Keratinocyte (primary cell): ENCODE data around the gene UBE2D2. TPM values are rescaled to one million over a fixed set of nuclear protein-coding genes. Genes with fewer than 3 reads are reported as not detected.

ENCODE experiments used
- DNase-seq: peaks from one replicate; pipeline ENCODE4 v3.0.0-alpha.2; 2011; ENCODE audit warnings: low read depth, missing footprints, low spot score
- FAIRE-seq: peaks from 2 replicates; lab custom pipeline; 2011; peaks lifted over from hg19 to GRCh38; lab: Jason Lieb, UNC
- H2AFZ ChIP-seq: 2 replicates; pipeline ENCODE4 v1.6.0; 2012; ENCODE audit warnings: low read length, control low read depth, inconsistent platforms; ENCODE audit not compliant: control insufficient read depth
- H3K27ac ChIP-seq: 2 replicates; pipeline ENCODE4 v1.5.1; 2011; ENCODE audit warnings: low read length; ENCODE audit not compliant: control insufficient read depth, insufficient read depth
- H3K27me3 ChIP-seq: 3 replicates; pipeline ENCODE4 v1.6.0; 2011; ENCODE audit warnings: low read length; ENCODE audit not compliant: control insufficient read depth, insufficient read depth; ENCODE audit errors: extremely low read depth
- H3K36me3 ChIP-seq, 2 experiments: 2 replicates in 1 of 2; 3 replicates in 1 of 2; pipeline ENCODE4 v1.5.1; 2011; ENCODE audit warnings: low read length in 2 of 2, mild to moderate bottlenecking in 1 of 2; ENCODE audit not compliant: control insufficient read depth in 2 of 2, insufficient read depth in 2 of 2; ENCODE audit errors: extremely low read depth in 1 of 2
- H3K4me1 ChIP-seq: 3 replicates; pipeline ENCODE4 v1.5.1; 2011; ENCODE audit warnings: low read length; ENCODE audit not compliant: control insufficient read depth, insufficient read depth; ENCODE audit errors: extremely low read depth
- H3K4me2 ChIP-seq: 3 replicates; pipeline ENCODE4 v1.6.0; 2011; ENCODE audit warnings: low read depth, low read length; ENCODE audit not compliant: control insufficient read depth, insufficient read depth; ENCODE audit errors: extremely low read depth
- H3K4me3 ChIP-seq, 3 experiments: fragments of 200-600 bp in 1 of 3; sonication (generic) in 1 of 3; 2 replicates in 2 of 3; 3 replicates in 1 of 3; pipeline ENCODE4 v1.5.1; 2011 to 2016; ENCODE audit warnings: low read length in 3 of 3, mild to moderate bottlenecking in 3 of 3, control low read depth in 2 of 3, inconsistent platforms in 1 of 3, low read depth in 1 of 3, mixed read lengths in 1 of 3, mixed run types in 1 of 3, moderate library complexity in 1 of 3; ENCODE audit not compliant: control insufficient read depth in 2 of 3, insufficient read depth in 2 of 3; ENCODE audit errors: extremely low read depth in 1 of 3
- H3K79me2 ChIP-seq: 2 replicates; pipeline ENCODE4 v1.6.0; 2012; ENCODE audit warnings: low read length; ENCODE audit not compliant: control insufficient read depth, insufficient read depth
- H3K9ac ChIP-seq: 3 replicates; pipeline ENCODE4 v1.6.0; 2011; ENCODE audit warnings: low read length; ENCODE audit not compliant: control insufficient read depth, insufficient read depth; ENCODE audit errors: extremely low read depth
- H3K9me1 ChIP-seq: 3 replicates; pipeline ENCODE4 v1.6.0; 2011; ENCODE audit warnings: low read length; ENCODE audit not compliant: control insufficient read depth, insufficient read depth; ENCODE audit errors: extremely low read depth
- H3K9me3 ChIP-seq: 2 replicates; pipeline ENCODE4 v1.5.1; 2012; ENCODE audit warnings: low read depth, low read length; ENCODE audit not compliant: control insufficient read depth
- H4K20me1 ChIP-seq: 3 replicates; pipeline ENCODE4 v1.6.0; 2011; ENCODE audit warnings: low read length; ENCODE audit not compliant: control insufficient read depth, insufficient read depth; ENCODE audit errors: extremely low read depth
- EZH2 ChIP-seq: IDR thresholded peaks from one replicate; pipeline ENCODE4 v1.6.1; 2012; ENCODE audit warnings: inconsistent platforms, mild to moderate bottlenecking, low read length, moderate library complexity
- dilution Hi-C: fragments of 300-500 bp; cut with MboI; formaldehyde crosslinking; loops from one replicate; pipeline ENCODE4 v1.7.0; 2020; ENCODE audit warnings: low sequenced_read_pairs; ENCODE audit not compliant: extremely low pct_ligation_motif_present
- polyA plus RNA-seq, 5 experiments: library from polyadenylated mRNA; depleted of rRNA in 3 of 5; stranded (reverse) in 3 of 5; stranded (forward) in 1 of 5; unstranded in 1 of 5; fragments of >200 nt; gene quantifications; 1 replicate in 1 of 5; 2 replicates in 3 of 5; 3 replicates in 1 of 5; pipeline versions ENCODE4 v1.2.1 to v1.2.3, GENCODE V29; 2011 to 2012; ENCODE audit warnings: missing spikeins in 2 of 5, low read depth in 1 of 5, low replicate concordance in 1 of 5
- TF ChIP-seq, protein P1 (sequence below), 3 experiments: IDR thresholded peaks in 1 of 3; conservative IDR thresholded peaks in 1 of 3; optimal IDR thresholded peaks in 1 of 3; 2 replicates in 2 of 3; 3 replicates in 1 of 3; pipeline versions ENCODE3 to v1.5.1; 2011; ENCODE audit warnings: low read length in 3 of 3, mild to moderate bottlenecking in 3 of 3, moderate library complexity in 2 of 3, control low read depth in 1 of 3, inconsistent platforms in 1 of 3; ENCODE audit not compliant: insufficient read depth in 2 of 3; ENCODE audit errors: extremely low read depth in 1 of 3

The UBE2D2 gene
- polyA plus RNA-seq, 1 donor (not counting 4 experiments of a cell fraction or from before 2014, with no cell fraction given), result 127 TPM

- H3K4me3 ChIP-seq, result no peak overlapping the region
- no peaks in the 10 kb centered on the region for H3K79me2 ChIP-seq
- peaks cover 2 to 4% of the 10 kb centered on the region in 2 experiments for H3K36me3 ChIP-seq
- peak overlapping the region; percentile 68 for H3K4me2 ChIP-seq
- no peak overlapping the region for H2AFZ ChIP-seq
- H3K27me3 ChIP-seq, result no peaks in the 10 kb centered on the region
- H4K20me1 ChIP-seq, result peaks cover 4% of the 10 kb centered on the region
- DNase-seq (no peak), FAIRE-seq (no peak)
- H3K9me1 ChIP-seq, result no peaks in the 10 kb centered on the region
- dilution Hi-C loops, result no loop called here
- no peak overlapping the region for H3K27ac ChIP-seq
- no peak overlapping the region for H3K9ac ChIP-seq
- no peak for TF ChIP-seq EZH2
- TF ChIP-seq, protein P1, sequence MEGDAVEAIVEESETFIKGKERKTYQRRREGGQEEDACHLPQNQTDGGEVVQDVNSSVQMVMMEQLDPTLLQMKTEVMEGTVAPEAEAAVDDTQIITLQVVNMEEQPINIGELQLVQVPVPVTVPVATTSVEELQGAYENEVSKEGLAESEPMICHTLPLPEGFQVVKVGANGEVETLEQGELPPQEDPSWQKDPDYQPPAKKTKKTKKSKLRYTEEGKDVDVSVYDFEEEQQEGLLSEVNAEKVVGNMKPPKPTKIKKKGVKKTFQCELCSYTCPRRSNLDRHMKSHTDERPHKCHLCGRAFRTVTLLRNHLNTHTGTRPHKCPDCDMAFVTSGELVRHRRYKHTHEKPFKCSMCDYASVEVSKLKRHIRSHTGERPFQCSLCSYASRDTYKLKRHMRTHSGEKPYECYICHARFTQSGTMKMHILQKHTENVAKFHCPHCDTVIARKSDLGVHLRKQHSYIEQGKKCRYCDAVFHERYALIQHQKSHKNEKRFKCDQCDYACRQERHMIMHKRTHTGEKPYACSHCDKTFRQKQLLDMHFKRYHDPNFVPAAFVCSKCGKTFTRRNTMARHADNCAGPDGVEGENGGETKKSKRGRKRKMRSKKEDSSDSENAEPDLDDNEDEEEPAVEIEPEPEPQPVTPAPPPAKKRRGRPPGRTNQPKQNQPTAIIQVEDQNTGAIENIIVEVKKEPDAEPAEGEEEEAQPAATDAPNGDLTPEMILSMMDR (optimal IDR thresholded peaks at IDR 0.05 in 1 of 3, IDR thresholded peaks at IDR 0.05 in 1 of 3, conservative IDR thresholded peaks at IDR 0.05 in 1 of 3; ENCODE audit: extremely low read depth in 1 of 3, insufficient read depth in 2 of 3, low read length in 3 of 3), result no peak
- no peaks in the 10 kb centered on the region for H3K9me3 ChIP-seq
- H3K4me1 ChIP-seq, result peaks cover 25% of the 10 kb centered on the region
These were observed 75.2 kb downstream of the UBE2D2 start for GRCh38 chr5:139636207-139636792.

GRCh38 chr5:139636975-139637408, 75.9 kb downstream of the UBE2D2 start:
- H3K4me3 ChIP-seq, result peak overlapping the region in 1 of 3 experiments; percentile 4
- TF ChIP-seq, protein P1 (optimal IDR thresholded peaks at IDR 0.05 in 1 of 3, IDR thresholded peaks at IDR 0.05 in 1 of 3, conservative IDR thresholded peaks at IDR 0.05 in 1 of 3; ENCODE audit: extremely low read depth in 1 of 3, insufficient read depth in 2 of 3, low read length in 3 of 3), result no peak
- no peak for TF ChIP-seq EZH2
- H3K27ac ChIP-seq, result no peak overlapping the region
- peaks cover 25% of the 10 kb centered on the region for H3K4me1 ChIP-seq
- FAIRE-seq, result no peak
- no peaks in the 10 kb centered on the region for H3K9me1 ChIP-seq
- no peaks in the 10 kb centered on the region for H3K9me3 ChIP-seq
- H3K4me2 ChIP-seq, result peak overlapping the region; percentile 68
- no peak overlapping the region for H3K9ac ChIP-seq
- H3K27me3 ChIP-seq, result no peaks in the 10 kb centered on the region
- H2AFZ ChIP-seq, result no peak overlapping the region
- peaks cover 2 to 4% of the 10 kb centered on the region in 2 experiments for H3K36me3 ChIP-seq
- peaks cover 4% of the 10 kb centered on the region for H4K20me1 ChIP-seq
- dilution Hi-C loops, result no loop called here
- no peaks in the 10 kb centered on the region for H3K79me2 ChIP-seq
- DNase-seq, result peak; percentile 77
